ENCODE results near the gene GCK. TPM values are rescaled to one million over a fixed set of nuclear protein-coding genes. Genes with fewer than 3 reads are reported as not detected.

GCK gene
- total RNA-seq, 4 donors from 2014 or later, result 0.25 to 1.2 TPM; not detected in 2

- TF ChIP-seq POLR2A (IDR thresholded peaks at IDR 0.05) (no peak), CTCF (IDR thresholded peaks at IDR 0.05) (no peak)
- WGBS, 2 donors, result 92 to 93% methylated on average over 8 of the region's 8 CpGs
- H3K4me3 ChIP-seq (ENCODE audit: low read depth, poor library complexity, severe bottlenecking), result no peak overlapping the region
- DNase-seq (ENCODE audit: low spot score in 2 of 2), result no peak
- intact Hi-C loops (cut with DNase I; ENCODE audit: low total_unique reads), result no loop called here
Observed at GRCh38 chr7:44119829-44120380, 69.3 kb downstream of the GCK start.

- H3K4me3 ChIP-seq (ENCODE audit: low read depth, poor library complexity, severe bottlenecking), result no peak overlapping the region
- no peak for TF ChIP-seq POLR2A (IDR thresholded peaks at IDR 0.05)
- TF ChIP-seq CTCF (IDR thresholded peaks at IDR 0.05), result no peak
- intact Hi-C loops (cut with DNase I; ENCODE audit: low total_unique reads), result loop anchor here (1.0 kb wide), 1 partner anchor 48 kb away; no protein-coding TSS in a partner anchor
- DNase-seq (ENCODE audit: low spot score in 2 of 2), result no peak
- WGBS, 2 donors, result 82 to 84% methylated on average over 7 to 13 of the region's 13 CpGs
Observed at GRCh38 chr7:44117801-44118429, 71.3 kb downstream of the GCK start.

- WGBS, 2 donors, result 82 to 86% methylated on average over 8 to 13 of the region's 25 CpGs
- no peak overlapping the region for H3K4me3 ChIP-seq (ENCODE audit: low read depth, poor library complexity, severe bottlenecking)
- intact Hi-C loops (cut with DNase I; ENCODE audit: low total_unique reads), result loop anchor here (1.0 kb wide), 1 partner anchor 47 kb away; no protein-coding TSS in a partner anchor
- DNase-seq (ENCODE audit: low spot score in 2 of 2), result no peak
- TF ChIP-seq POLR2A (IDR thresholded peaks at IDR 0.05), result no peak
- TF ChIP-seq CTCF (IDR thresholded peaks at IDR 0.05), result no peak
Observed at GRCh38 chr7:44116789-44117666, 72.2 kb downstream of the GCK start.

GRCh38 chr7:44116087-44116788 lies 73.0 kb downstream of the GCK start:
- no peak overlapping the region for H3K4me3 ChIP-seq (ENCODE audit: low read depth, poor library complexity, severe bottlenecking)
- WGBS, 2 donors, result 79 to 87% methylated on average over 15 to 16 of the region's 17 CpGs
- TF ChIP-seq CTCF (IDR thresholded peaks at IDR 0.05) (no peak), POLR2A (IDR thresholded peaks at IDR 0.05) (no peak)
- intact Hi-C loops (cut with DNase I; ENCODE audit: low total_unique reads), result no loop called here
- DNase-seq (ENCODE audit: low spot score in 2 of 2), result no peak

- intact Hi-C loops (cut with DNase I; ENCODE audit: low total_unique reads), result no loop called here
- 80 to 88% methylated on average over 12 of the region's 12 CpGs for WGBS, 2 donors
- no peak for DNase-seq (ENCODE audit: low spot score in 2 of 2)
- H3K4me3 ChIP-seq (ENCODE audit: low read depth, poor library complexity, severe bottlenecking), result no peak overlapping the region
- TF ChIP-seq CTCF (IDR thresholded peaks at IDR 0.05) (no peak), POLR2A (IDR thresholded peaks at IDR 0.05) (no peak)
Observed at GRCh38 chr7:44114586-44115310, 74.5 kb downstream of the GCK start.
